Suprapubic skin (tissue), 4 donors: ENCODE data around the gene CTNND1.

Experiments used
- EP300 ChIP-seq: sonication (generic); formaldehyde crosslinking; IDR thresholded peaks from one replicate; pipeline ENCODE4 v1.6.1; 2017; ENCODE audit warnings: antibody characterized with exemption
- POLR2A ChIP-seq, 2 donors: fragments of 450-650 bp; IDR thresholded peaks; one replicate each; pipeline ENCODE4 v1.6.1; 2017; ENCODE audit warnings: antibody characterized with exemption in 2 of 2, mild to moderate bottlenecking in 2 of 2, moderate library complexity in 2 of 2
- POLR2AphosphoS5 ChIP-seq, 3 donors: sonication (generic); formaldehyde crosslinking; IDR thresholded peaks; one replicate each; pipeline ENCODE4 v1.6.1; 2017; ENCODE audit warnings: antibody characterized with exemption in 3 of 3
- TF ChIP-seq, protein P1 (sequence below), 2 donors: fragments of 200-600 bp in 1 of 2; fragments of 450-650 bp in 1 of 2; sonication (generic) in 1 of 2; IDR thresholded peaks; one replicate each; pipeline ENCODE4 v1.5.1; 2016 to 2019; ENCODE audit warnings: antibody characterized with exemption in 2 of 2, mild to moderate bottlenecking in 1 of 2, moderate library complexity in 1 of 2

DNA sequence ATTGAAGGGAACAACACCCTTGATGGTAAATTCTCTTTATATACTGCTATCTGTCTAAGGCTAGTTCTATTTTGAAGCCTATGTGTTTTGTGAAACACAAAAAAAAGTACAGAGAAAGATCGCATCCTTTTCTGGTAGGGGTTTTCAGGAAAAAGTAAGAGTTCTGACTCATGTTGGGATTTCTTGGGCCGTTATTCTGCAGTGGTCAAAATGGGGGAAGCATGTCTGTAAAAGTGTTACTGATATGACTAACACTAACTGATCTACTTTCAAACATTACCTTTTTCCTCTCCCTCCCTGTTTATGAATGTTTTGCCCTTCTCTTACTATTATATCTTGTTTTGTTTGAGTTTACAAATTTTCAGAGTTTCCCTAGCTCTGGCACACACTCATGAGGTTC is 53.9 kb downstream of the CTNND1 start:
- TF ChIP-seq, protein P1, sequence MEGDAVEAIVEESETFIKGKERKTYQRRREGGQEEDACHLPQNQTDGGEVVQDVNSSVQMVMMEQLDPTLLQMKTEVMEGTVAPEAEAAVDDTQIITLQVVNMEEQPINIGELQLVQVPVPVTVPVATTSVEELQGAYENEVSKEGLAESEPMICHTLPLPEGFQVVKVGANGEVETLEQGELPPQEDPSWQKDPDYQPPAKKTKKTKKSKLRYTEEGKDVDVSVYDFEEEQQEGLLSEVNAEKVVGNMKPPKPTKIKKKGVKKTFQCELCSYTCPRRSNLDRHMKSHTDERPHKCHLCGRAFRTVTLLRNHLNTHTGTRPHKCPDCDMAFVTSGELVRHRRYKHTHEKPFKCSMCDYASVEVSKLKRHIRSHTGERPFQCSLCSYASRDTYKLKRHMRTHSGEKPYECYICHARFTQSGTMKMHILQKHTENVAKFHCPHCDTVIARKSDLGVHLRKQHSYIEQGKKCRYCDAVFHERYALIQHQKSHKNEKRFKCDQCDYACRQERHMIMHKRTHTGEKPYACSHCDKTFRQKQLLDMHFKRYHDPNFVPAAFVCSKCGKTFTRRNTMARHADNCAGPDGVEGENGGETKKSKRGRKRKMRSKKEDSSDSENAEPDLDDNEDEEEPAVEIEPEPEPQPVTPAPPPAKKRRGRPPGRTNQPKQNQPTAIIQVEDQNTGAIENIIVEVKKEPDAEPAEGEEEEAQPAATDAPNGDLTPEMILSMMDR (IDR thresholded peaks at IDR 0.05) = no peak
- TF ChIP-seq POLR2A (IDR thresholded peaks at IDR 0.05) (no peak), POLR2AphosphoS5 (IDR thresholded peaks at IDR 0.05) (no peak), EP300 (no peak)
